Sigmoid colon (tissue), 4 donors: ENCODE data around the gene DAB2.

Source experiments
- EP300 ChIP-seq, 4 donors: sonication (generic); formaldehyde crosslinking; IDR thresholded peaks; one replicate each; pipeline ENCODE4 v1.6.1; 2017; ENCODE audit warnings: antibody characterized with exemption in 4 of 4
- POLR2A ChIP-seq, 2 donors: fragments of 450-650 bp; IDR thresholded peaks; one replicate each; pipeline ENCODE4 v1.6.1; 2016; ENCODE audit warnings: antibody characterized with exemption in 2 of 2, mild to moderate bottlenecking in 2 of 2, moderate library complexity in 2 of 2
- POLR2AphosphoS5 ChIP-seq, 4 donors: sonication (generic); formaldehyde crosslinking; IDR thresholded peaks; one replicate each; pipeline ENCODE4 v1.6.1; 2017; ENCODE audit warnings: antibody characterized with exemption in 4 of 4
- TF ChIP-seq, protein P1 (sequence below), 4 experiments: fragments of 450-650 bp in 3 of 4; fragments of 200-600 bp in 1 of 4; IDR thresholded peaks; one replicate each; pipeline ENCODE4 v1.5.1; 2016 to 2019; ENCODE audit warnings: antibody characterized with exemption in 4 of 4, mild to moderate bottlenecking in 3 of 4, moderate library complexity in 2 of 4

GRCh38 chr5:39370555-39371366, 54.0 kb downstream of the DAB2 start:
- TF ChIP-seq, protein P1, sequence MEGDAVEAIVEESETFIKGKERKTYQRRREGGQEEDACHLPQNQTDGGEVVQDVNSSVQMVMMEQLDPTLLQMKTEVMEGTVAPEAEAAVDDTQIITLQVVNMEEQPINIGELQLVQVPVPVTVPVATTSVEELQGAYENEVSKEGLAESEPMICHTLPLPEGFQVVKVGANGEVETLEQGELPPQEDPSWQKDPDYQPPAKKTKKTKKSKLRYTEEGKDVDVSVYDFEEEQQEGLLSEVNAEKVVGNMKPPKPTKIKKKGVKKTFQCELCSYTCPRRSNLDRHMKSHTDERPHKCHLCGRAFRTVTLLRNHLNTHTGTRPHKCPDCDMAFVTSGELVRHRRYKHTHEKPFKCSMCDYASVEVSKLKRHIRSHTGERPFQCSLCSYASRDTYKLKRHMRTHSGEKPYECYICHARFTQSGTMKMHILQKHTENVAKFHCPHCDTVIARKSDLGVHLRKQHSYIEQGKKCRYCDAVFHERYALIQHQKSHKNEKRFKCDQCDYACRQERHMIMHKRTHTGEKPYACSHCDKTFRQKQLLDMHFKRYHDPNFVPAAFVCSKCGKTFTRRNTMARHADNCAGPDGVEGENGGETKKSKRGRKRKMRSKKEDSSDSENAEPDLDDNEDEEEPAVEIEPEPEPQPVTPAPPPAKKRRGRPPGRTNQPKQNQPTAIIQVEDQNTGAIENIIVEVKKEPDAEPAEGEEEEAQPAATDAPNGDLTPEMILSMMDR (IDR thresholded peaks at IDR 0.05), result no peak
- TF ChIP-seq EP300 (IDR thresholded peaks at IDR 0.05), result no peak
- no peak for TF ChIP-seq POLR2A (IDR thresholded peaks at IDR 0.05)
- no peak for TF ChIP-seq POLR2AphosphoS5 (IDR thresholded peaks at IDR 0.05)
